A673 (cell line): ENCODE data around the gene TAF1.

Experiments
- CTCF ChIP-seq: fragments of 300-800, 200-600 bp; sonication (generic); conservative IDR thresholded peaks from 2 replicates; pipeline ENCODE4 v1.5.1; 2017; ENCODE audit warnings: low read depth, mild to moderate bottlenecking, antibody characterized with exemption, low read length, moderate library complexity, mixed read lengths
- EZH2 ChIP-seq: fragments of 200-600 bp; sonication (generic); IDR thresholded peaks from 2 replicates; pipeline ENCODE4 v1.6.1; 2017; ENCODE audit warnings: borderline replicate concordance, low read depth, mild to moderate bottlenecking, mixed read lengths, antibody characterized with exemption, low read length; ENCODE audit not compliant: poor library complexity, severe bottlenecking

DNA sequence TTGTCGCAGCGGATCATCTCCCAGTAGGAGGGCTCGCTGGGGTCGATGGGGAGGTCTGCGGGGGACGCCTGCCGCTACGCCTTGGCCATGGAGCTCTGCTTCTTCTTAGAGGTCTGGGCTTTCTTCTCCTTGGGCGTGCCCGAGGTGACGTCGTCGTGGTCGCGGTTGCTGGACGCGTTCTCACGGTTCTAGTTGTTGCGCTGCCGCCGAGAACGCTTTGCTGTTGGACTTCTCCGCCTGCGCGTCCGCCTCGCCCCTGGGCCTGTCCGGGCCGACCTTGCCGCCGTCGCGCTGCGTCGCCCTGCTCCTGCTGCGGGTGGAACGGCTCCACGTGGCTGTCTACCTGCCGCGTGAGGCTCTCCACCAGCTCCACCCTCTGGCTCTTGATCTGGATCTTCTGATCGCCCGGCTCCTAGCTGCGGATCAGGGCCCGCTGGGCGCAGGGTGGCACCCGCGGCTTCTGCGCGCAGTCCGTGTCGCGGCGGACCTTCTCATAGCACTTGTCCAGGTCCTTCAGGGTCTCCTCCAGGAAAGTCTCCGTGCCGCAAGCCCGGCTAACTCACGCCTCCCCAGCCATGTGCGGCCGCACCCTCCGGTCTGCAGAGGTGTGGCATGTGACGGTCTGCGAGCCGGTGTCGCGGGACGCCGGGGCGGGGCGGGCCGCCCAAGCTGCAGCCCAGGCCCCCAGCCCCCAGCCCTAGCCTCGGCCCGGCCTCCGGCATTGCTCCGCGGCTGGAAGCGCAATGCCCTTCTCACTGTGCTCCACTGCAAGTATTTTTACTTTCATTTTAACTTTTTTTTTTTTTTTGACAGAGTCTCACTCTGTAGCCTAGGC is 126.3 kb downstream of the TAF1 start:
- TF ChIP-seq CTCF (no peak), EZH2 (no peak)
